Right lobe of liver (tissue), 6 donors: ENCODE measurements around the gene WWC2. TPM values are rescaled to one million over a fixed set of nuclear protein-coding genes. Genes with fewer than 3 reads are reported as not detected.

Experiments used
- ATAC-seq, 4 donors: fragments of 200-7000 bp; cut with Tn5 transposase; one replicate each; pipeline ENCODE4 v1.9.1; 2020; ENCODE audit warnings: mild to moderate bottlenecking in 4 of 4, moderate library complexity in 4 of 4
- DNase-seq, 3 donors: peaks; one replicate each; pipeline ENCODE4 v3.0.0-alpha.2; 2020
- H3K27ac ChIP-seq, 3 donors: fragments of 200-600 bp; one replicate each; pipeline ENCODE4 v1.8.0; 2022
- H3K27me3 ChIP-seq, 2 donors: fragments of 200-600 bp; one replicate each; pipeline ENCODE4 v1.8.0; 2022
- H3K36me3 ChIP-seq, 4 donors: fragments of 200-600 bp; sonication (generic) in 1 of 4; one replicate each; pipeline versions ENCODE4 v1.5.1 to v1.8.0; 2017 to 2022; ENCODE audit warnings: control low read depth in 1 of 4
- H3K4me1 ChIP-seq, 4 donors: fragments of 200-600 bp; sonication (generic) in 1 of 4; one replicate each; pipeline versions ENCODE4 v1.5.1 to v1.8.0; 2017 to 2022; ENCODE audit warnings: control low read depth in 1 of 4
- H3K4me3 ChIP-seq, 3 donors: fragments of 200-600 bp; one replicate each; pipeline ENCODE4 v1.8.0; 2022
- H3K9me3 ChIP-seq, 4 donors: fragments of 200-600 bp; sonication (generic) in 1 of 4; one replicate each; pipeline versions ENCODE4 v1.5.1 to v1.8.0; 2017 to 2022; ENCODE audit warnings: control low read depth in 1 of 4
- CTCF ChIP-seq, 4 donors: fragments of 200-600 bp in 3 of 4; fragments of 450-650 bp in 1 of 4; IDR thresholded peaks; one replicate each; pipeline versions ENCODE4 v1.5.1 to v1.8.0; 2016 to 2022; ENCODE audit warnings: antibody characterized with exemption in 4 of 4, mild to moderate bottlenecking in 2 of 4
- POLR2A ChIP-seq: fragments of 450-650 bp; IDR thresholded peaks from one replicate; pipeline ENCODE4 v1.6.1; 2017; ENCODE audit warnings: antibody characterized with exemption, mild to moderate bottlenecking
- WGBS: methylation state at CpG from one replicate; pipeline ENCODE4 v1.1.6; 2018; ENCODE audit warnings: low coverage, low lambda C conversion rate; ENCODE audit not compliant: insufficient coverage; ENCODE audit errors: missing lambda C conversion rate; 5-methylcytosine and 5-hydroxymethylcytosine counted together
- intact Hi-C, 2 donors: fragments of 100-400 bp; cut with DNase I; formaldehyde crosslinking; loops; one replicate each; pipeline versions ENCODE4 v1.11.2 to v1.14.1; 2022
- total RNA-seq, 6 experiments: library from RNA; depleted of rRNA in 2 of 6; stranded (reverse); fragments of >200 nt in 2 of 6; fragmentation: NEBNext Ultra II Directional in 3 of 6; extraction: Animal tissue kit (Norgen Biotek cat#: 25700) in 3 of 6; gene quantifications; one replicate each; pipeline versions ENCODE4 v1.1.0 to v1.2.4, GENCODE V29; 2016 to 2023
- donor health status: DM: no; HTN: yes; CAD: no.
- donor health status: DM: no; HTN: no; CAD: no.
- donor health status: DM: no; HTN: no; CAD: no.
- donor health status: DM: no; HTN: yes; CAD: no.
- donor health status: DM: no; HTN: yes; CAD: no.

Gene WWC2
- total RNA-seq, 6 experiments from 2014 or later, result 19.5 to 48.9 (median 34.4) TPM

DNA sequence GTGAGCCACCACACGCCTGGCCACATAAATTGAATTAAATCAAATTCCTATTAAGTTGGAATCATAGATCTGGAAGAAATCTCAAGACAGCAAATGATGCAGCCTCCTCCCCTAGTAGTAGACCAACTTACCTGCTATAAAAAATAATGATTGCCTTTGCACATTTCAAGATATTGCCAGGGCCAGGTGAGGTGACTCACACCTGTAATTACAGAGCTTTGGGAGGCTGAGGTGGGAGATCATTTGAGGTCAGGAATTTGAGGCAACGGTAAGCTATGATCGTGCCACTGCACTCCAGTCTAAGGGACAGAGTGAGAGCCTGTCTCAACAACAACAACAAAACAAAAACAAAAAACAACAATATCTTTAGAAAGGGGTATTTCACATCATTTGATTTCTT lies 17.0 kb upstream of the WWC2 start:
- WGBS, result 52% methylated on average over 3 of the region's 3 CpGs
- Histone ChIP-seq H3K27me3 (no peaks in the 10 kb centered on the region), H3K4me1 (peaks cover 0 to 25% (median 8%) of the 10 kb centered on the region in 4 donors), H3K36me3 (no peaks in the 10 kb centered on the region), H3K27ac (peak overlapping the region in 2 of 3 donors; percentile 73 to 78), H3K9me3 (no peaks in the 10 kb centered on the region), H3K4me3 (no peak overlapping the region)
- no peak for ATAC-seq
- intact Hi-C loops, result no loop called here
- no peak for DNase-seq
- no peak for TF ChIP-seq POLR2A
- TF ChIP-seq CTCF (IDR thresholded peaks at IDR 0.05), result no peak

DNA sequence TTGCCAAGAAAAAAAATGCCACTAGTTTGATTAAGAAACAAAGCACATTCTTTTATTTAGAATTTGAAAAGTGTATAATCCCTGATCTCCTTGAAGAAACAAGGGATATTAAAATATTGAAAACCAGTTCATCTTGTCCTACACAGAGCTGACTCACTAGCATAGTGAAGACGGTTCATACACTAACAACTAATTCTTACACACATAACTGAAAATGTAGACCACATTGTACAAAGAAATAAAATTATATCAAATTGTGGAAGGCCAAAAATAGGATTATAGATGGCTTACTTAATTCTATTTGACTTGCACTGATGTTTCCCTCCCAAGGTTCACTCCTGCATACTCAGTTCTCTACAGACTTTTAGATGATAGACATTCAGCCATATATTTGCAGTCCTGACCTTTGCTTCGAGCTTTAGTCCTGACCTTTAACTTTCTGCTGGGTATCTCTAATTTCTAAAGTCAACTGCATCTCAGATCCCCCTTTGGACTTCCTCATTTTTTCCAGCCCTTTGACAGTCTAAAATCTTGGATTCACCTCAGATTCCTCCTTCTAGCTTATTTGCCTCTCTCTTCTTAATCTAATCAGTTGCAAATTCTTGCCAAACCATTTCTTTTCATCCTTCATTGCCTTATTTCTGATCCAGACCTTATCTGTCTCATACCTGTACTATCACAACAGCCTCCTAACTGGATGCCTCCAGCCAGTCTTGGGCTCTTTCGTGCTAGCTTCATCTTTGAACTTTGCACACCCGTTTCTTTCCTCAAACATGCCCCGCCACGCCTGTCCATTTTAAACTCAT lies 4.5 kb upstream of the WWC2 start:
- no peak for ATAC-seq
- no peak for DNase-seq
- Histone ChIP-seq H3K4me1 (peaks cover 0 to 25% (median 0%) of the 10 kb centered on the region in 4 donors), H3K36me3 (no peaks in the 10 kb centered on the region), H3K27ac (no peak overlapping the region), H3K27me3 (no peaks in the 10 kb centered on the region), H3K9me3 (no peaks in the 10 kb centered on the region), H3K4me3 (no peak overlapping the region)
- TF ChIP-seq POLR2A, result no peak
- TF ChIP-seq CTCF (IDR thresholded peaks at IDR 0.05), result no peak
- intact Hi-C loops, result no loop called here
- 37% methylated on average over 6 of the region's 6 CpGs for WGBS

- ATAC-seq (no peak), DNase-seq (no peak)
- H3K36me3 ChIP-seq, result no peaks in the 10 kb centered on the region
- H3K27me3 ChIP-seq, result no peaks in the 10 kb centered on the region
- TF ChIP-seq CTCF (IDR thresholded peaks at IDR 0.05) (no peak), POLR2A (no peak)
- WGBS, result 47% methylated on average over 1 of the region's 1 CpG
- H3K27ac ChIP-seq, result no peak overlapping the region
- H3K4me3 ChIP-seq, result no peak overlapping the region
- no peaks in the 10 kb centered on the region for H3K9me3 ChIP-seq
- peaks cover 0 to 25% (median 0%) of the 10 kb centered on the region in 4 donors for H3K4me1 ChIP-seq
- intact Hi-C loops, result no loop called here
Observed at GRCh38 chr4:183095199-183095512, 3.9 kb upstream of the WWC2 start.

DNA sequence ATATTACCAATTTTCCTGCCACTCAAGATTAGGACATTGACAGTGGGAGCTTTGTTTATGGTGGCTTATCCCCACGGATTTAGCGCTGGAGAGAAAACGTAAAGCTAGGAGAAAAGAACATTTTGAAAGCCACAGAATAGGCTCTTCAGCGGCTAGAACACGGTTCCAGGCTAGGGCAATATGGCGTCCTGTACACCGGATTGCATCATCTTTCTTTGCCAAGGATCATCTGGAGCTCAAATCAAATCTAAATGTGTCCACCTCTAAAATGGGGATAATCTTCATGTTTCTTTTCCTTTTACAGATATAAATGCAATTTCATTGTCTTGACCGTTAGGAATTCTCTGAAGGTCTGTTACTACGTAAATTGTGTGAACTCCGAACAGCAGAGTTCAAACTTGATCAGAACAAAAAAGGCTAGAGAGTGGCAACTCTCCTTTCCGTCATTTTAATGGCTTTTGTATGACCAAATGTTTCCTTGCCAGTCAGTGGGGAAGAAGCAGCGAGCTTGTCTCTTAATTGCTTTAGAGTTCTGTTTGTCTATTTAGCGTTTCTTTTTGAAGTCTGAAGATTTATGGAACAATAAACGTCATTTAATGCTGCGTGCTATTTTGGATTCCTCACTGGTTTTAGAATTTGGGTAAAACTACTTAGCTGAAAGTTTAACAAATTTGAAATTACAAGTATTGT lies 2.6 kb upstream of the WWC2 start:
- intact Hi-C loops, result no loop called here
- 83% methylated on average over 15 of the region's 15 CpGs for WGBS
- H3K4me3 ChIP-seq, result no peak overlapping the region

More for the DNA sequence above, 2.6 kb upstream of the WWC2 start:
- no peaks in the 10 kb centered on the region for H3K27me3 ChIP-seq
- DNase-seq (no peak), ATAC-seq (no peak)
- TF ChIP-seq POLR2A, result no peak
- no peak for TF ChIP-seq CTCF (IDR thresholded peaks at IDR 0.05)
- no peaks in the 10 kb centered on the region for H3K36me3 ChIP-seq
- peaks cover 0 to 29% (median 0%) of the 10 kb centered on the region in 4 donors for H3K4me1 ChIP-seq
- H3K9me3 ChIP-seq, result no peaks in the 10 kb centered on the region
- no peak overlapping the region for H3K27ac ChIP-seq
